GM18951 (cell line): Measurements from ENCODE around the gene GIGYF1.
"Not testable (repeated sequence)": the region's sequence is repeated elsewhere in the genome, so short reads cannot be mapped to it uniquely, and the experiment has no call there.

Source experiments
- POLR2A ChIP-seq: IDR thresholded peaks from 4 replicates; pipeline ENCODE4 v1.6.1; 2011; ENCODE audit warnings: mild to moderate bottlenecking; ENCODE audit not compliant: insufficient read length, insufficient read depth; ENCODE audit errors: extremely low read depth
- in situ Hi-C: fragments of 300-500 bp; cut with MboI; formaldehyde crosslinking; loops from one replicate; pipeline ENCODE4 v1.12.0; 2022; ENCODE audit warnings: low sequenced_read_pairs, mixed read lengths, inconsistent platforms; ENCODE audit not compliant: unreplicated experiment

The GIGYF1 gene

GRCh38 chr7:100677308-100678267 is 16.5 kb downstream of the GIGYF1 start:
- TF ChIP-seq POLR2A, result no peak
- in situ Hi-C loops, result no loop called here

DNA sequence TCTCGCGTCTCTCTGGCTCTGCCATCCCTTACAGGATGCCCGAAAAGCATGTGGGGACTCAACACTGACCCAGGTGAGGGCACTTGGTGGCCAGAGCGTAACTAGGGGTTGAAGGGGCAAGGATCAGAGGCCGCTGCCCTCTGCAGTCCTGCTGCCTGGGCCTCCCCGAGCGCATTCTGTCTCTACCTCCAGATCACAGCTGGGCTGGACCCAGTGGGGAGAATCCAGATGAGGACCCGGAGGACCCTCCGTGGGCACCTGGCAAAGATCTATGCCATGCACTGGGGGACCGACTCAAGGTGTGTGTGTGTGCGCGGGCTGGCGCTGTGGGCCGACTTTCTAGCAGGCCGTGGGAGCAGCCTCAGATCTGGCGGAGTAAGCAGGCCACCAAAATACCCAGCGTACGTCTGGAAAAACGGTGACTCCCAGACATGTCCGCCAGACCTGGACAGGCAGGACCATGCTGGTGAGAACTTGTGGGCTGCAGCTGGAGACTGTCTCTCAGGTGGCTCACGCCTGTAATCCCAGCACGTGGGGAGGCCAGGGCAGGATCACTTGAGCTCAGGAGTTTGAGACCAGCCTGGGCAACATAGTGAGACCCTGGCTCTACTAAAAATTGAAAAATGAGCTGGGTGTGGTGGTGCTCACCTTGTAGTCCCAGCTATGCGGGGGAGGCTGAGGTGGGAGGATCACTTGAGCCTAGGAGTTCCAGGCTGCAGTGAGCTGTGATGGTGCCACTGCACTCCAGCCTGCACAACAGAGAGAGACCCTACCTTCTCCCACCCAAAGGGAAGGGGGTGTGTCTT is 17.3 kb downstream of the GIGYF1 start:
- no peak for TF ChIP-seq POLR2A
- in situ Hi-C loops, result no loop called here

GRCh38 chr7:100675581-100676350 is 18.3 kb downstream of the GIGYF1 start:
- in situ Hi-C loops, result no loop called here
- TF ChIP-seq POLR2A, result peak; percentile 32

GRCh38 chr7:100675105-100675451 is 19.0 kb downstream of the GIGYF1 start:
- TF ChIP-seq POLR2A, result no peak
- in situ Hi-C loops, result no loop called here

- TF ChIP-seq POLR2A, result no peak
- in situ Hi-C loops, result no loop called here
These were observed 19.5 kb downstream of the GIGYF1 start for GRCh38 chr7:100674411-100675104.

DNA sequence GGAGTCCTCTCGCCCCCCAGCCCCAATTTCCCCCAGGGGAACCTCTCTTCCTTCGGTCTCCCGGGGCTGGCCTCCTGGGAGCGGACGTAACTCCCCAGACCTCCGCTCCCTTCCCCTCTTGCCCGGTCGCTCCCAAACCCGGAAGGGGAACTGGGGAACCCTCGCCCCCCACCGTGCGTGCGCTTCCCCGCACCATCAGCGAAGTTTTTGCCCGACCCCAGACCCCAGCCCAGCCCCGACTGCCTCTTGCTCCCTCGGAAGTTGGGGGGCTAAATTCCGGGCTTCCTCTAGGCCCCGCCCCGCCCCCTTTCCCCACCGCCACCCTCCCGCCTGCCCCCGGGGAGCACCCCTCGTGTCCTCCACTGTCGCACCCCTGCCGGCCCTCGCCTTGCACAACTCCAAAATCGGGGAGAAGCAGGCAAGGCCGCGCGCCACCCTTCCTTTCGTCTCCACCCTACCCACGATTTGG is 20.1 kb downstream of the GIGYF1 start:
- in situ Hi-C loops, result no loop called here
- peak; percentile 46 for TF ChIP-seq POLR2A

DNA sequence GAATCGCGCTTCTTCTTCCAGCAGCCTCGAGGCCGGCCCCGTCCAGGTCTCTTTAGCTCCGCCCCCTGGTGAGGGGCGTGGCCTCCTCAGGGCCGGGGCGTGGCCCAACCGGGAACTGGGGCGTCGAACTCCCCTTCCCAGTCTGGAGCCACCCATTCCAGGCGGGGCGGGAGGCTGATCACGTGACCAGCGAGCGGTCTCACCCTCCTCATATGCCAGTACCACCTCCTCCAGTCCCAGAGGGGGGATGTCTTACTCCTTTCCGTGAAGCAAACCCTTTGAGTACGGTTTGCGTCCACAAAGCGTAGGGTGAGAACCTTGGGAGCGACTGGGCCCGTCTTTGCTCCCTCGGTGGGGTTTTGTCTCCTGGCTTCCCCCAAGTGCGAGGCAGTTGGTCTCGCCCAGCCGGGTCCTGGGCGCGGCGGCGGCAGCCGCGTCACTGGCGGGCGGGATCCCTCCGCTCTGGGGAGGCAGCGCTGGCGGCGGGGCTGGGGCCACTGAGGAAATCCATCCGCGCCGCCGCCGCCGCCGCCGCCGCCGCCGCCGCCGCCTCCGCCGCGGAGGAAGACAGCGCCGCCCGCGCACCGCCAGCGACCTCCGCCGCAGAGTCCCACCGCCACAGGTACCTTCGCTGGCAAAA is 20.6 kb downstream of the GIGYF1 start, which contains the start of gene GNB2:
Gene GNB2, plus strand, starts transcription at position 439 of the 640 bp plus-strand sequence. CDS start 2,526 bp downstream, outside the sequence.
- peak; percentile 63 for TF ChIP-seq POLR2A
- in situ Hi-C loops, result no loop called here

DNA sequence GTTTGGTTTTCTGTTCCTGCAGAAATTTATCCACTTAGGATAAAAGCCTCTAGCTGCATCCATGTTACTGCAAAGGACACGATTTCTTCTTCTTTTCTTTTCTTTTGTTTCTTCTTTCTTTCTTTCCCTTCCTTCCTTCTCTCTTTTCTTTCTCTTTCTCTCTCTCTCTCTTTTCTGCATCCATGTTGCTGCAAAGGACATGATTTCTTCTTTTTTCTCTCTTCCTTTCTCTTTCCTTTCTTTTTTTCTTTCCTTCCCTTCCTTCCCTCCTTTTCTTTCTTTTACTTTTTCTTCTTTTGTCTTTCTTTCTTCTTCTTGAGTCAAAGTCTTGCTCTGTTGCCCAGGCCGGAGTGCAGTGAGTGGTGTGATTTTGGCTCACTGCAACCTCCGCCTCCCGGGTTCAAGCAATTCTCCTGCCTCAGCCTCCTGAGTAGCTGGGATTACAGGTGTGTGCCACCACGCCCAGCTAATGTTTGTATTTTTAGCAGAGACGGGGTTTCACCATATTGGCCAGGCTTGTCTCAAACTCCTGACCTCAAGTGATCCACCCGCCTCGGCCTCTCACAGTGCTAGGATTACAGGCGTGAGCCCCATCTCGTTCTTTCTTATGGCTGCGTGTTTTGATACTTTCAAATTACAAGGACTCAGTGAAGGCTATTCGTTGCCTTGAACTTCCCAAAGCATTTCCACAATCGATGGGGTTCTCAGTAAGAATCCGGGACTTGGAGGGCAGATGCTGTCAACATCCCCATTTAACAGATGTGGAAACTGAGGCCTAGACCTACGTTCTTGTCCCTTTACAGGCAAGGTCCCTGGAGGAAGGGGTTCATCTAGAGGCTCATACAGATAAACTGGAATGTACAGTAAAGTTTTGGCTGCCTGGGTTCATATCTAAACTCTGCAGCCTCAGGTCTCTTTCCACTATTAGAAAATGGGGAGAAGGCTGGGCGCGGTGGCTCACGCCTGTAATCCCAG is 22.4 kb downstream of the GIGYF1 start:
- in situ Hi-C loops, result no loop called here
- no peak for TF ChIP-seq POLR2A

DNA sequence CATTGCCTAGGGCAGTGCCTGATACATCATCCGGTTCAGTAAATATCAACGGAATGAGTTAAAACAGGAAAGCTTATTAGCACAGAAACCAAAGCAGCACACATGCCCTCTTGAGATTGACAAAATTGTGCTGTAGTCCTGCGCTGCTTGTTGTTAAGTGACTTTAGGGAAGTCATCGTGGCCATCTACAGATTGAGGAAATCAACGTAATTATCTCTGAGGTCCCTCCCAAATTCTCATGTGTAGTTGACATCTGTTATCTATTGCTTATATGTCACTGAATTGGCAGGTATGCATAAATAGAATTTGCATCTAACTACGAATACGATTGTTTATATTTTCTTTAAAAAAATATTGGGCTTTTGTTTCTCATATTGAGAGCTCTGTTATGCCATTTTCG is 24.0 kb downstream of the GIGYF1 start:
- in situ Hi-C loops, result no loop called here
- no peak for TF ChIP-seq POLR2A

DNA sequence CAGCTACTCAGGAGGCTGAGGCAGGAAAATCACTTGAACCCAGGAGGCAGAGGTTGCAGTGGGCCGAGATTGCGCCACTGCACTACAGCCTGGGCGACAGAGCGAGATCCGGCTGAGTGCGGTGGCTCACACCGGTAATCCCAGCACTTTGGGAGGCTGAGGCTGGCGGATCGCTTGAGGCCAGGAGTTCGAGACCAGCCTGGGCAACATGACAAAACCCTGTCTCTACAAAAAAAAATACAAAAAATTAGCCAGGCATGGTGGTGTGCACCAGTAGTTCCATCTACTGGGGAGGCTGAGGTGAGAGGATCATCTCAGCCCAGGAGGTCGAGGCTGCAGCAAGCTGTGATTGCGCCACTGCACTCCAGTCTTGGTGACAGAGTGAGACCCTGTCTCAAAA is 24.9 kb downstream of the GIGYF1 start:
- in situ Hi-C loops, result not testable (repeated sequence)

DNA sequence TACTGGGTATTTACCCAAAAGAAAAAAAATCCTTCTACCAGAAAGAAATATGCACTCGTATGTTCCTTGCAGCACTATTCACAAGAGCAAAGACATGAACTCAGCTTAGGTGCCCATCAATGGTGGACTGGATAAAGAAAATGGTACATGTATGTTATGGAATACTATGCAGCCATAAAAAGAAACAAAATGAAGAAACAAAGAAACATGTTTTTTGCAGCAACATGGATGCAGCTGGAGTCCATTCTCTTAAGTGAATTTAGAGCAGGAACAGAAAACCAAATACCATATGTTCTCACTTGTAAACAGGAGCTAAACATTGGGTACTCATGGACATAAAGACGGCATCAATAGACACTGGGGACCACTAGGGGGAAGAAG is 26.0 kb downstream of the GIGYF1 start:
- TF ChIP-seq POLR2A, result no peak
- in situ Hi-C loops, result no loop called here
